ENCODE results near the gene ABCA10.
"Not testable (repeated sequence)": the region's sequence is repeated elsewhere in the genome, so short reads cannot be mapped to it uniquely, and the experiment has no call there.

Gene ABCA10

GRCh38 chr17:69228576-69228975 is at the start of gene ABCA10:
TSS of gene ABCA10 (minus strand) at chr17:69228824. CDS start at chr17:69225358, 3,466 bp downstream.
- DNase-seq (ENCODE audit: low spot score) = no peak

- not testable (repeated sequence) for DNase-seq (ENCODE audit: low spot score)
Observed at GRCh38 chr17:69276279-69276678, 47.7 kb upstream of the ABCA10 start.

DNA sequence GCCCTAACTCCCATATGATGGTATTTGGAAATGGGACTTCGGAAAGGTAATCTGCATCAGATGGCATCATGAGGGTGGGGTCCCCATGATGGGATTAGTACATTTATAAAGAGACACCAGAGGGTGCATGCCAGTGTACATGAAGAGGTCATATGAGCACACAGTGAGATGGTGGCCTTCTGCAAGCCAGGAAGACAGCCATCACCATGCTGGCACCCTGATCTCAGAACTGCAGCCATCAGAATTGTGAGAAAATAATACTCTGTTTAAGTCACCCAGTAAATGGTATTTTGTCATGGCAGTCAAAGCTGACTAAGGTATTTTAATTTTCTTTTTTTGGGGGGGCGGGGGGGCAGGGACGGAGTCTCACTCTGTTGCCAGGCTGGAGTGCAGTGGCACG is 47.1 kb upstream of the ABCA10 start:
- no peak for DNase-seq (ENCODE audit: low spot score)

GRCh38 chr17:69271023-69271422 is 42.4 kb upstream of the ABCA10 start:
- no peak for DNase-seq (ENCODE audit: low spot score)

- DNase-seq (ENCODE audit: low spot score) = no peak
Observed at GRCh38 chr17:69269131-69269998, 40.7 kb upstream of the ABCA10 start.

- no peak for DNase-seq (ENCODE audit: low spot score)
Observed at GRCh38 chr17:69268543-69269014, 40.0 kb upstream of the ABCA10 start.

GRCh38 chr17:69267219-69267618 is 38.6 kb upstream of the ABCA10 start:
- no peak for DNase-seq (ENCODE audit: low spot score)

DNA sequence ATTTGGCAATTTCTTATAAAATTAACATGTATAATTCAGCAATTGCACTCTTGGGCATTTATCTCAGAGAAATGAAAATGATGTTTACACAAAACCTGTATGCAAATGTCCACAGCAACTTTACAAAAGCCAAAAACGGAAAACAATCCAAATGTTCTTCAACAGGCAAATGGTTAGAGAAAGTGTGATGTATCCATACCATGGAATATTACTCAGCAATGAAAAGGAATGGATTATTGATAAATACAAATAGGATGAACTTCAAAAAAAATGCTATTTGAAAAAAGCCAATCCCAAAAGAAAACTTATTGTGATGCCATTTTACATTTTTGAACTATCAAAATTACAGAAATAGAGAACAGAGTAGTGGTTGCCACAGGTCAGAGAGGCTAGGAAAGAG is 37.2 kb upstream of the ABCA10 start:
- DNase-seq (ENCODE audit: low spot score) = no peak

DNA sequence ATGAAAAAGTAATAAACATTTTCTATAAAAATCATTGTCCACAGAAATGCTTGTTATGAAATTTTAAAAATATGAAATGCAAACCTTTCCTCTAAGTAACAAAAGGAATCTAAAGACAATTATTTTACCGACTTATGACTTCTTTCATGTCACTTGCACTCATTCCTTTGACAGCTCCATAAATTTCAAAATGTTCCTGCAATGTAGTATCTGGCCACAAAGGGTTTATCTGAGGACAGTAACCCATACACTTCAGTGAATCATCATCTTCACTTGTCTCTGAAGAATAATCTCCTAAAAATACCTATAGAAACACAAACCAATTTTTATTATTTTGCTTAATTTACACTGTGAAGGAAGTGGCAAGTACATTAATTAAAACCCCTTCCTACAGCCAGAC is 25.6 kb upstream of the ABCA10 start:
- no peak for DNase-seq (ENCODE audit: low spot score)

DNA sequence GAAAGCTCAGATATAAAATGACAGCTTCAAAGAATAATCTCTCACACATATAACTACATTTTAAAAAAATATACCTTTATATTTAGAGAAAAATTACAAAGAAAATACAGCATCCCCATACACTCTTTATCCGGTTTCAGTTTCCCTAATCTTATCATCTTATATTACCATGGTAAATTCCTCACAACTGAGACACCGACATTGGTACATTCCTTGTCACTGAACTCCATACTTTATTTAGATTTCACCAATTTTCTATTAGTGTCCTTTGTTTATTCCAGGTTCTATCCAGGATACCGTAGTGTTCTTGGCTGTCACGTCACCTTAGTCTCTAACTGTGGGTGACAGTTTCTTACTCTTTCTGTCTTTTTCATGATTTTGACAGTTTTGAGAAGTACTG is 22.0 kb upstream of the ABCA10 start:
- DNase-seq (ENCODE audit: low spot score) = no peak

- peak; percentile 49 for DNase-seq (ENCODE audit: low spot score)
Observed at GRCh38 chr17:69246726-69247375, 18.2 kb upstream of the ABCA10 start.

GRCh38 chr17:69246202-69246601 is 17.6 kb upstream of the ABCA10 start:
- DNase-seq (ENCODE audit: low spot score) = no peak

- DNase-seq (ENCODE audit: low spot score) = no peak
Observed at GRCh38 chr17:69245617-69246016, 17.0 kb upstream of the ABCA10 start.

DNA sequence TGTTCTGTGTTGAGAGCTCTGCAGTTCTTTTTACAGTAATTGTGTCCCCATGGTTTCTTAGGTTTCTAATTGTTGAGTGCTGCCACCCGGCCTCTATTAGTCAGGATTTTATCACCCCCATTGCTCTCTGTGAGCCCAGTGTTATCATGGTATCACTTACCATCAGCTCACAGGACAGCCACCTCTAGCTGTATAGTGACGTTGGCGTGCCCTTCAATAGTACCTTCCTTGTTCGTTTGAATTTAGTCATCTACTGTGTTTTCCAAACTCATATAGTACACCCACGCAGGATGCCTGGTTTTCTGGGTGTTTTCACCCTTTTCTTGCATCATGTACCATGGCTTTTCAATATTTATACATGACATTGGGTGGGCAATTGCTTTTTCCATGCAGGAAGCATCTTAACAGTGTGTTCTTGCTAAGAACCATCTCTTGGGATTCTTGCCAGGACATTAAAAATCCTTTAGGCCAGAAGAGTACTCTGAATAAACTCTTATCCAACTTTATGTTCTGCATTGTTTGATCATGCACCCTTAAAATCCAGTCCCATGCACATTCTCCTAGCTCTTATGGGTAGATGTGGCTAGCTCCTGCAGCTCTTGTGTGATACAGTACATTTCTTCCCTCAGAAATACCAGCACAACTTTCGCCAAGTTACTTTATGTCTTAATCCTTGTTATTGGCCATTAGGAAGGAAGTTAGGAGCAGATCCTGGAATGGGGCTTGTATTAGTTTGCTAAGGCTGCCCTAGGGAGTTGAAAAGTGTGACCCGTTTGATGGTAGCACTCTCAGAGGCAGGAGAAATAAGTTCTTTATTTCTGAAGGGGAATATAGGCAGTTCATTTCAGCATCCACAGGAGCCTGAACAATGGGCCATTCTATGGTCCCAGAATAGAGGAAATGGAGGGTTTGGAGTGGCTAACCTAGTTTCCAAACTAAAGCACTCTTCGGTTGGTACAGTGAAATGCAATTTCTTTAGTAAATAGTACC is 11.3 kb upstream of the ABCA10 start:
- no peak for DNase-seq (ENCODE audit: low spot score)

GRCh38 chr17:69236946-69237345 is 8.3 kb upstream of the ABCA10 start:
- DNase-seq (ENCODE audit: low spot score) = no peak

DNA sequence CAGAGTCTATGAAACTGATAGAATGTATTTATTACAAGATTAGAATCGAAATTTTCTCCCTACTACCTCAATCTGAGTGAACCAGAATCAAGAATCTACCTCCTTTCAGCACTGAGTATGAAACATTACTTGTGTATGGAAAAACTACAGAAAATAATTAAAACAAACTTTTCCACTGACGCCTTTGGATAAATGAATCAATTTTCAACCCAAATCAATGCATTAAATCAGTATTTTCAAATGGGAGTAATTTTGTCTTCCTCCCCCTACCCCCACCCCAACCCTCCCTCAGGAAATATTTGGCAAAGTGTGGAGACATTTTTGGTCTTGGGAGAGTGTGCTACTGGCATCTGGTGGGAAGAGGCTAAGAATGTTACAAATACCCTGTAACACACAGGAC is 7.8 kb upstream of the ABCA10 start:
- DNase-seq (ENCODE audit: low spot score) = no peak

DNA sequence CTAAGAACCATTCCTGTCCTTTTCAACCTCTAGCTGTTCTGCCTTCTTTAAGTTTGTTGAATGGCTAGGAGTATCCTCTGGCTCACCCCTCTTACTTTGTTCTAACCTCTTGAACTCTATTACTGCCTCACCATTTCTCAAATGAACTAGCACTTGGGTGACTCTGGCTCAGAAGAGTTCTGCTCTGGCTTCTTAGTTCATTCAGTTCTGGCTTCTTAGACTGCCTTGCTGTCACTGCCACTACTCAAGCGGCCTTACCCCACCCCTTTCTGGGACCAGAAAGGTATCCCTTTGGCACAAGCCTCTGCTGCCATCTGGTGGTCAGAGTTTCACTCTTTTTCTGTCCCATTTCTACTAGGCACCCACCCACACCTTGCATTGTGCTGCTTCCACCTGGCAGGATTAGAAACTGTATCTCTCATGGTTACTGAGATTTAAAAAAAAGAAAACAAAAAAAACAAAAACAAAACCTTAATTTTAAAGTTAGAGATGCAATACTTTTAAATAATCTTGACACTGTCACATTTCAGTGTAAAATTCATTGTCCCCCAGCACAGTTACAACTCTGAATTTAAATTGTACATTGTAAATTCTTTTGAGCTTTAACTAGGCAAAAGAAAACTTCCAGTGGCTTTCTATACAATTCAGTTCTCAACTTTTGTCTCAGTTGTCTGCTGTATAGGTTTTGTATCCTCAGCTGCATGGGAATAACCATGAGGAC is 6.9 kb upstream of the ABCA10 start:
- DNase-seq (ENCODE audit: low spot score) = peak; percentile 74

DNA sequence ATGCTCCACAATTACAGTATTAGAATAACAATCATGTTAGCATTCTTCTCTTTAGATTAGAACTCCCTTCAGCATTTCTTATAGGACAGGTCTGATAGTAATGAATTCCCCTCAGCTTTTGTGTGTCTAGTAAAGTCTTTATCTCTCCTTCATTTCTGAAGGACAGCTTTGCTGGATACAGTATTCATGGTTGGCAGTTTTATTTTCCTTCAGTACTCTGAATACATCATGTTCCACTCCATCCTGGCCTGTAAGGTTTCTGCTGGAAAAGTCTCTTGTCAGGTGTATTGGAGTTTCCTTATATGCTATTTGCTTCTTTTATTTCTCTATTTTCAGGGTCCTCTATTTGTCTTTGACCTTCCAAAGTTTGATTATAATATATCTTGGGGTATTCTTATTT is 4.0 kb upstream of the ABCA10 start:
- no peak for DNase-seq (ENCODE audit: low spot score)

DNA sequence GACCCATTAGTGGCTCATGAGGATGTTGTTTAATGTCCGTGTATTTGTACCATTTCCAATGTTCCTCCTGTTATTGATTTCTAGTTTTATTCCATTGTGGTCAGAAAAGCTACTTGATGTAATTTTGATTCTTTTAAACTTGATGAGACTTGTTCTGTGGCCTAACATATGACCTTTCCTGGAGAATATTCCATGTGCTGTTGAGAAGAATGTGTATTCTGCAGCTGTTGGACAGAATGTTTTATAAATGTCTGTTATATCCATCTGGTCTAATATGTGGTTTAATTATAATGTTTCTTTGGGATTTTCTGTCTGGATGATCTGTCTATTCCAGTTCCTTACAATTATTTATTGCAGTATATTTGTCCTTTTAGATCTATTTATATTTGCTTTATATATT is 2.9 kb upstream of the ABCA10 start:
- DNase-seq (ENCODE audit: low spot score) = no peak

DNA sequence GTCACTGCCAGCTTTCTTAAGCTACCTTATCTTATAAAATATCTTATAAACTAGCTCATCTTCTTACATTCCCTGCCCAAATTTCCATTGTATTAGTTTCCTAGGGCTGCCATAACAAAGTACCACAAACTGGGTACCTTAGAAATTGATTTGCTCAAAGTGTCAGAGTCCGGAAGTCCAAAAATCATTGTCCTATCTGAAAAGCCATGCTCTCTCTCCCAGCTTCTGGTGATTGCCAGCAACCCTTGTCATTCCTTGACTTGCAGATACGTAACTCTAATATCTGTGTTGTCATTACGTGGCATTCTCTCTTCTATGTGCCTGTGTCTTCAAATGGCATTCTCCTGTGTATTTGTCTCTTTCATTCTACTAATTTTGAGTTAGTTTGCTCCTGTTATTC is 2.3 kb upstream of the ABCA10 start:
- DNase-seq (ENCODE audit: low spot score) = no peak

DNA sequence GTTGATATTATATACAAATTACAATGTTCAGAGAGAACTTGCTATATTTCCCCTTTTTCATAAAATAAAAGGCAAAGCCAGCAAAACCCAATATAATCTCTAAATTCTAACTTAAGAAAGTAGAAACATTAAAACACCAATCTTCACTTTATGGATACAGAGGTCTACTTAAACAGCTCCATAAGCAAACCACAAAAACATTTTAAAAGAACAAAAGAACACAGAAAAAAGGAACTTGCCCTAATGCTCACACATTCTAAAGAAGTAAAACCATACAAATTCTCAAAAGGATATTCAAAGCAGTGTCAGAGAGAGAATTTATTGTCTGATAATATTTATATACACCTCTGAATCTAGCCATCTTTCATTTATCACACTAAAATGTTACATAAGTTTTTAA is 606 bp downstream of the ABCA10 start:
- no peak for DNase-seq (ENCODE audit: low spot score)

- DNase-seq (ENCODE audit: low spot score) = no peak
Observed at GRCh38 chr17:69227541-69227940, 1.1 kb downstream of the ABCA10 start.

Measured in kidney tubule cell (primary cell).